ENCODE measurements around the gene KLF14.
"Not testable (repeated sequence)": the region's sequence is repeated elsewhere in the genome, so short reads cannot be mapped to it uniquely, and the experiment has no call there.

Gene KLF14

DNA sequence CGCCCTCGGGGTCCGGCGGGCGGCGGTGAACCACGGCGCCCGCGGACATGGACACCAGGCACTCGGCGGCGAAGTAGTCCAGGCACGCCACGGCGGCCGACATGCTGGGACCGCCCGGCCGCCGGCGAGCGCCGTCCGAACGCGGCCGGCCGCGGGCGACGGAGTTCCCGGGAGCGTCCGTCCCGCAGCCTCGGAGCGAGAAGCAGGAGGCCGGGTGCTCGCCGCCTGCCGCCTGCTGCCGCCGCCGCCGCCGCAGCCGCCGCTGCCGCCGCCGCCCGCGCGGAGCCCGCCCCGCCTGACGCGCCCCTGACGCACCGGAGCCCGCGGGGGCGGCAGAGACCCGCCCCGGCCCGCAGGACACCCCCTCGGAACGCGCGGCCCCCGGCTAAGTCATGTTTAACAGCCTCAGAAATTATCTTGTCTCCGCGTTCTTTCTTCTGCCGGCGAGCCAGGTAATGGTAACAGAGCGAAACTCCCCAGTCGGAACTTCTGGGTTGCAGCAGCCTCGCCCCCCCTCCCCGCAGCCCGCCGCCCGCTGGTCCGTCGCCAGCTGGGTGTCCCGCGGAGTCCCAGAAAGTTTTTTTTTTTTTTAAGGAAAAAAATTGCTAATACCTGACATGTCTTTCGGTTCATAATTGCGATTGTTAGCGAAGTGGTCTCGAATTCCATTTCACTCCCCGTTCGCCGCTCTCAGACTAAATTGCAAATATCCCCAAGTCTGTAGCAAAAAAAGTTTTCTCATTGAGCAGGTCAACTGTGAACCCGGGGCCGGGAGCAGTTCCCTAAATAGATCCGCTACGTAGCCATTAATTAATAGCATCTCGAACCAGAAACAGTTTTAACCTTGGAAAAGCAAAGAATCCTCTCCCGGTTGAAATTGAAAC lies at the start of gene KLF14:
Gene KLF14, minus strand, starts transcription at position 277 of the 884 bp plus-strand sequence. Its CDS starts 174 bp downstream, at position 103.
- no peak for DNase-seq (ENCODE audit: low spot score)

DNA sequence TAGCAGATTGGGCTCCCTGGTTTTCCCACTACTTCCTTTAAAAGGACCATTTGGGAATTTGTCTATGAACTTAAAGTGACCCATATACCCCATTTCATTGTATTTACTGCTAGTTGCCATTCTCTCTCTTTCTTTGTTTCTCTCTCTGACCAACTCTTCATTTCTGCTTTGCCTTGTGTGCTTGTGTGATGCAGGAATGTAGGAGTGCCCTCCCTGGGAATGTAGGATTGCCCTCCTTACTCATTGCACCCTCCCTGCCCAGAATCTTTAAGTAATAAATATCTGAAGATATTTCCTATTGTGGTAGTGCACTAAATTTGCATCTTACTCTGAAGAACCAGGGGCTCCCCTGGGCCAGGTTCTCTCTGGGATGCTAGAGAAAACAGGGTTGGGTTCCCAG lies 47.3 kb upstream of the KLF14 start:
- DNase-seq (ENCODE audit: low spot score): no peak

DNA sequence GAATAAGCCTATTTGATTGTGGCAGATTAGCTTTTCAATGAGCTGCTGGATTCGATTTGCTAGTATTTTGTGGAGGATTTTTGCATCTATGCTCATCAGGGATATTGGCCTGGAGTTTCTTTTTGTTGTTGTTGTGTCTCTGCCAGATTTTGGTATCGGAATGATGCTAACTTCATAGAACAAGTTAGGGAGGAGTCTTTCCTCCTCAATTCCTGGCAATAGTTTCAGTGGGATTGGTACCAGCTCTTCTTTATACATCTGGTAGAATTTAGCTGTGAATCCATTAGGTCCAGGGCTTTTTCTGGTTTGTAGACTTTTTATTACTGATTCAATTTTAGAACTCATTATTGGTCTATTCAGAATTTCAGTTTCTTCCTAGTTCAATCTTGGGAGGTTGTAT lies 43.4 kb upstream of the KLF14 start:
- no peak for DNase-seq (ENCODE audit: low spot score)

DNA sequence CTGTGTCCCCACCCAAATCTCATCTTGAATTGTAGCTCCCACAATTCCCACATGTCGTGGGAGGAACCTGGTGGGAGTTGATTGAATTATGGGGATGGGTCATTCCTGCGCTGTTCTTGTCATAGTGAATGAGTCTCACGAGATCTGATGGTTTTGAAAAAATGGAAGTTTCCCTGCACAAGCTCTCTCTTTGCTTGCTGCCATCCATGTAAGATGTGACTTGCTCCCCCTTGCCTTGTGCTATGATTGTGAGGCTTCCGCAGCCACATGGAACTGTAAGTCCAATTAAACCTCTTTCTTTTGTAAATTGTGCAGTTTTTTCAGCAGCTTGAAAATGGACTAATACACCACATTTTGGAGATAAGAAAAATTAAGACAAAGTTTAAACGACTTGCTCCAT lies 38.4 kb upstream of the KLF14 start:
- DNase-seq (ENCODE audit: low spot score): not testable (repeated sequence)

DNA sequence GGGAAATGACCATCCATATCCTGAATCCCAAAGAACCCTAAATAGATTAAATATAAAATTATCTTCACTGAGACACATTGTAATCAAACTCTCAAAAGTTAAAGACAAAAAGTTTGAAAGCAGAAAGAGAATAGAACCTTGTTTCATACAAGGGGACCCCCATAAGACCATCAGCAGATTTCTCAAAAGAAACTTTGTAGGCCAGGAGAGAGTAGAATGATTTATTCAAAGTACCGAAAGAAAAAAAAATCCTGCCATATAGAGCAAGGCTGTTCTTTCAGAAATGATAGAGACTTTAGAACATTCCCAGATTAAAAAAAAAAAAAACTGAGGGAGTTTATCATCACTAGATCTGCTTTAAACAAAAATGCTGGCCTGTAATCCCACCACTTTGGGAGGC lies 34.8 kb upstream of the KLF14 start:
- no peak for DNase-seq (ENCODE audit: low spot score)

DNA sequence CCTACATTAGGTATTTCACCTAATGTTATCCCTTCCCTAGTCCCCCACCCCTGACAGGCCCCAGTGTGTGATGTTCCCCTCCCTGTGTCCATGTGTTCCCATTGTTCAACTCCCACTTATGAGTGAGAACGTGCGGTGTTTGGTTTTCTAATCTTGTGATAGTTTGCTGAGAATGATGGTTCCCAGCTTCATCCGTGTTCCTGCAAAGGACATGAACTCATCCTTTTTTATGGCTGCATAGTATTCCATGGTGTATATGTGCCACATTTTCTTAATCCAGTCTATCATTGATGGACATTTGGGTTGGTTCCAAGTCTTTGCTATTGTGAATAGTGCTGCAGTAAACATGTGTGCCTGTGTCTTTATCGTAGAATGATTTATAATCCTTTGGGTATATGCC lies 30.6 kb upstream of the KLF14 start:
- not testable (repeated sequence) for DNase-seq (ENCODE audit: low spot score)

DNA sequence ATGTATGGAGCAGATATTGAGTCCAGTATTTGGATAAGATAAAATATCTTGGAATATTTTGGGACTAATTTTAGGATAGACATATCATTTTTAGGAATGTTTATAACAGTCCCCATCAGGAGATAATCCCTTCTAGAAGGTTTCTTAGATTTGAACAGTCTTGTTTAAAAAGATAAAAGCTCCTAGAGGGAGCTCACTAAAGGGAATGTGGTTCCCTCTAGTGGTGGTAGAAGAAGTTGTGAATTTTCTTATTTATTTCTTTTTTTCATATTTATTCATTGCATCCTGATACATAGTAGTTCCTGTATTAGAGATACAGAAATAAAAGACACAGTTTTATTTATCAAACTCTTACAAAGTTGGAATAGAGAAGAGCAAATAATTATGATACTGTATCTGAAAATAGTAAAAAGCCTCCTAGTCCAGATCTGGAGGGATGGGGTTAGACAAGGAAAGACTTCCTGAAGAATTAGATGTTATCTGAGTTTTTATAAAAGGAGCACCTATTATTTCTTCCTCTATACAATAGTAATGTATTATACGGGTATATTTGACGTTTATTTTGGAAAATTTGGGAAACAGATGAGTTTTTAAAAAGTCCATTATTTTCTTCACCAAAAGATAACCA lies 24.5 kb upstream of the KLF14 start:
- DNase-seq (ENCODE audit: low spot score): peak; percentile 26

DNA sequence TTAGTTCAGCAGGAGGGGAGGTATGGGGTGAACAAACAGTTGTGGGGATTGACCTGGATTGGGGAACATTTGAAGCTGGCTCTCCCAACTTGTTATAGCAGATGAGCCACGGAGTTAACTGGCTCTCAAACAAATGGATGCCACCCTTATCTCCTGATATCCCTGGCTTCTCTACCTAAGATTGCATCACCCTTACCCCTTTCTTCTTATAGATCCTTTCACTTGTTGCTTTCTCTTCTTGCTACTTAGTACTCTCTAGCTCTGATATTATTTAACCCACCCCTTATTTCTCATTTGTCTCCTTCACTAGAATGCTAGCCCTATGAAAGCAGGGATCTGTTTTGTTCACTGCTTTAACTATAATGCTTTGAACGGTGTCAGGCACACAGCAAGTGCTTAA lies 22.3 kb upstream of the KLF14 start:
- DNase-seq (ENCODE audit: low spot score): no peak

DNA sequence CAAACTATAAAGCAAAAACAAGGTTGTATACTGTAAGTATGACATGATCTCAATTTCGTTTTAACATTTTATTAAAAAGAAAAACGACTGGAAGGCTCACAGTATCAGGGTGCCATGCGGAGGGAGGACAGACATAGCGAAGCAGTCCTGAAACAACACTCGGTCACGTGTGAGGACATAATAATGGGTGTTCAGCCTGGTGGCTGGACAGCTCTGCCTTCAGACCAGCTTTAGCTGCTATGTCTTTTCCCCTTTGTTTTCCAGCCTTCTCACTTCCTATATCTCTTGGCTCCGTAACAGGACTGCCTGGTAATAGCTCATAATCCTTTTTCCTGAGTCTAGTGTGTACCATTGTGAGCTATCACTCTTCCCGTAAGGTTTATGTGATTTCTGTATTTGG lies 18.4 kb upstream of the KLF14 start:
- DNase-seq (ENCODE audit: low spot score): no peak

DNA sequence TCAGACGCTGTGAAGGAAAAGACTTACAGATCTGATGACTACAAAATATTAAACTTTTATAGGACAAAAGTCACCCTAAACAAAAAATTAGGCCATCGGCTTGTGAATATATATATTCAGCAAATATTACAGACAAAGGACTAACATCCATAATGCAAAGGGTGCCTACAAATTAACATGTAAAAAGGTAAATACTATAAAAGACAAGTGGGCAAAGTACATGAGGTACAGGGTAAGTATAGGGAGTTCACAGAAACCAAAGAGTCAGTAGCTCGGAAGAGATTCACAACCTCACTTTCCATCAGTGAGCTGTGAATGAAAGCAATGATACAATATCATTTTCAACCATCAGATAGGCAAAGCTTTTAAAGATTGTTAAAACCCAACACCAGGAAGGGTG lies 16.7 kb upstream of the KLF14 start:
- no peak for DNase-seq (ENCODE audit: low spot score)

DNA sequence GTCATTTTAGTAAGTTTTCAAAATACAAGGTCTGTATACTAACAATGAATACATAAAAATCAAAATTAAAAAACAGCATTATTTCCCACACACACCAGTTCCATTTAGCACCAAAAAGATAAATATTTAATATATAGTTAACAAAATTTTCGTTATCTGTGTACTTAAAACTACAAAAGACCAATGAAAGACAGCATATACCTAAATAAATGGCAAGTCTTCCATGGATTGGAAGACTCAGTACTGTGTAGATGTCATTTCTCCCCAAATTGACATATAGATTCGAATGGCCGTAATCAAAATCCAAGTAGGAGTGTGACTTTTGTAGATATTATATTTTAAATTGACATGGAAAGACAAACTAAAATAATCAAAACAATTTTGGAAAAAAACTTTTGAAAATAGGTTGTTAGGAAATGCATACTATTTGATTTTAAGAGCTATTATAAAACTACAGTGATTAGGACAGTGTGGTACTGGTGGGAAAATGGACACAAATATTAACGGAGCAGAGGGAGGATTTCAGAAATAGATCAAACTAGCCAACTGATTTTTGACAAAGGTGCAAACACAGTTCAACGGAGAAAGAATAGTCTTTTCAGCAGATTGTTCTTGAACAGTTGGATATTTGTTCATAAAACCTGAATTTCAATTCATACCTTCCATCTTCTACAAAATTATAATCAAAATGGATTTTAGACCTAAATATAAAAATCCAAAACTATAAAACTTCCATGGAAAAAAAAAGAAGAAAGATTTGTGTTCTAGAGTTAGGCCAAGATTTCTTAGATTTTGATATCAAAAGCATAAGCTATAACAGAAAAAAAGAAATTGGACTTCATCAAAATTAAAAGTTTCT lies 14.8 kb upstream of the KLF14 start:
- DNase-seq (ENCODE audit: low spot score): no peak

DNA sequence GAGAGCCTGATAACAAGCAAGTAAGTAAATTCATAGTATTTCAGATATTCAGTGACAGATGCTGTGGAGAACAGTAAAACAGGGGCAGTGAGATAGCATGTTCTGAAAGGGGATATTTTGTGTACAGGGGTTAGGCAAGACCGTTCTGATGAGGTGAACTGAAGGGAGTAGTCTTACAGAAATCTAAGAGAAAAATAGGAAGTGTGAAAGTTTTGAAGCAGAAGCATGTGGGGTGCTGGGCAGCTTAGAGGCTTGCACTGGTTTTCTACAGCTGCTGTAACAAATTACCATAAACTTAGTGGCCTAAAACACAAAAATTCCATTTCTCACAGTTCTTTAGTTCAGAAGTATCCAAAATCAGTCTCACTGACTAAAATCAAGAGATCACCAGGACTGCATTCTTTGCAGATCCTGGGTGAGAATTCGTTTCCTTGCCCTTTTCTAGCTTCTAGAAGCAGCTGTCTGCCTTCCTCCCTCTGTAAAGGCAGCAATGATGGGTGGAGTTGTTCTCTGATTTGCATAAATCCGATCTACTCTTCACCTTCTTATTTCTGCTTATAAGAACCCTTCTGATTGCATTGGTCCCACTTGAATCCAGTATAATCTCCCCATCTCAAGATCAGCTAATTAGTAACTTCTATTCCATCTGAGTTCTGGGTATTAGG lies 7.5 kb upstream of the KLF14 start:
- no peak for DNase-seq (ENCODE audit: low spot score)

DNA sequence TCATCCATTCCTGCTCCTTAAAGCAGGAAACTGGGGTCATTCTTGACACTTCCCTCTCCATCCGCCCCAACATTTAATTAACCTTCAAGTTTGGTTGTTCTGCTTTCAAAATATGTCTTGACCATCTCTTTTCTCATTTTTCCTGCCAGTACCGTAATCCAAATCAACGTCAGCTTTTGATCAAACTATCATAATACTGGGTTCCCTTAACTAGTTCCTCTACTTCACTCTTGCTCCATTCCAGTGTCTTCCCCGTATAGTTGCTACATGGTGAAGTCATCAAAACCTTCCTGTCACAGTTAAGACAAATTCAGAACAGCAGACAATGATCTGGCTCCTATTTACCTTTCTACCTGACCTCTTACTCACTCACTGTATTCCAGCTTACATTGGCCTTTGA lies 6.6 kb upstream of the KLF14 start:
- DNase-seq (ENCODE audit: low spot score): no peak

DNA sequence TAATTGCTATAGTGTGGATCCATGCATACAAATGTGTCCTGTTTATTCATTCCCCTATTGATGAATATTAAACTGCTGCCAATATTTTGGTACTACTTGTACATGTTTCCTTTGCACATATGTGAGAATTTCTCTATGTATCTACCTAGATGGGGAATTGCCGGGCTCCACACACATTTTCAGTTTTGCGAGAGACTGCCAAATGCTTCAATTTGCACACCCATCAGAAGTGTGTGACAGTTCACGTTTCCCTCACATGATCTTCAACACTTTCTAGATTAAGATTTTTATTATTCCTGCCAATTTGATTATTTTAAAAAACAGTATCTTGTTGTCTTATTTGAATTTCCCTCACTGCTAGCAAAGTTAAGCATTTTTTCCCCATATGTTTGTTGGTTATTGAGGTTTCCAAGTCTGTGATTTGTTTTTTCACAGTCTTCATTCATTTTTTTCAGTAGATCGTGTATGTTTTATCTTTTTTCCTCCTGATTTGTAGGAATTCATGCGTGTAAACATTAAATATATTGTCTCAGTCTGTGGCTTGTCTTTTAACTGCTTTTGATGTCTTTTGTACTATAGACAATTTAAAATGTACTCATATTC lies 2.4 kb upstream of the KLF14 start:
- DNase-seq (ENCODE audit: low spot score): no peak

DNA sequence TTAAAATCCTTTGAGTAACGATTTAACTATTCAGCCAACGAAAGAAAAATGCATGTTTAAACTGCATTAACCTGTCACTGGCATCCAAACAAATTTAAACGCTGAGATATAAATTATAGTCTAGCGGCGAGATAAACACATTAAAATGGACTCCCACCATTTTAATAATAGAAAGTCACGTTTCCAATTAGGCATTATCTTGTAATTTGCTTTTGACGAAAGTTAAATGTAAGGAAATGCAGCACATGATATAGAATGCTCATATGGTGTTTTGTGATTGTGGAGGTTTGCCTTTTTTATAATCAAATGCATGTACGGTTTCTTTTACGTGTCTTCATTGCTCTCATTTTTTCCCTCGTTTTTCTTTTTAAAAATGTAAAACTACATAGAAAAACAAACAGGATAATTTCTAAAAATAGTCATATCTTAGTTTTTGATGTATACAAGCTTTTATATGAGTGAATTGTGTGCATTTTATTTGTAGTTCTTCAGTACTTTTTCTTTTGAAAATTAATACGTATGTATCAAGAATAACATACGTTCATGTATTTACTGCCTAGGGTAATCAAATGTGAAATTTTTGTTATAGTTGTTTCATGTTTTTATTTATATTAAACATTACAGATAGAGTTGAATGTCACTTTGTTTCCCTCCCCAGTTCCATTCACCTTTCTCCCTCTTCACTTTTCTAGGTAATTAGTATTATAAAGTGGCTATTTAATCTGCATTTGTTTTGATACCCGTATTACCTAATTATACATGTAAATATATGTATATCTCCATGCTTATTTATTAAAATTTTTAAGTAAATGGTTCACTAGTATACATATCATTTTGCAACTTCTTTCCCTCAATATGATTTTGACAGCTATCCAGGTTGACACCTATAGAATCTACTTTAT lies 1.1 kb upstream of the KLF14 start:
- no peak for DNase-seq (ENCODE audit: low spot score)

DNA sequence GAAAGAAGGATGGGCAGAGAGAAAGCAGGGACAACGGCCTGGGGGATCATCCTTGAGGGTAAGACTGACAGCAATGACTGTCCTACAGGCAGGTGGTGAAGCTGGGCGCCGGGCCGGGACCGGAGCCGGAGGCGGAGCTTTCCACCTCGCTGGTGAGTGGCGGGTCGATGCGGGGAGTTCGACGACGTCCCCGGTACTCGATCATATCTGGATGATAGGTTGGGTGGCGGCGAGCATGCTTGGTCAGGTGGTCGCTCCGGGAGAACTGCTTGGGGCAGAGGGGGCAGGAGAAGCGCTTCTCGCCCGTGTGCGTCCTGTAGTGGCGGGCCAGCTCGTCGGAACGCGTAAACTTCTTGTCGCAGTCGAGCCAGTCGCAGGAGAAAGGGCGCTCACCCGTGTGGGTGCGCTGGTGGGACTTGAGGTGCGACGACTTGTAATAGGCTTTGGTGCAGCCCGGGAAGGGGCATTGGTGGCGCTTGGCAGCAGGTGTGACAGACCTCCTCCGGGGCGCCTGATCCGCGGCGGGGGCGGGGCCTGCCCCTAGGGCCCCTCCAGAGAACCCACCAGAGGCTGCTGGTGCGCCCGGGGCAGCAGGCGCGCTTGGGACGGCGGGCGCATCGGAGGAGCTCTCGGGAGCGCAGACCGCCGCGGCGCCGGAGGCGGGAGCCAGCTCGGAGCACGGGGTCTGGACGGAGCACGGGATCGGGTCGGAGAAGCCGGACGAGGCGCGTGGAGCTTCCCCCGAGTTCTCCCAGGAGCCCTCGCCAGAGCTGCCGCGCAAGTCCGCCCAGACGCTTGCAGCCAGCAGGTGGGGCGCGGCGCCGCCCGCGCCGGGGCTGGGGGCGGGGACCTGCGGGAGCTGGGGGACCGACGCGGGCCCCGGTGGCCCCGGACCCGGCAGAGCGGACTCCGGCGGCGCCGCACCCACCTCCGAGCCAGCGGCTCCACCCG lies 752 bp downstream of the KLF14 start:
- DNase-seq (ENCODE audit: low spot score): no peak

DNA sequence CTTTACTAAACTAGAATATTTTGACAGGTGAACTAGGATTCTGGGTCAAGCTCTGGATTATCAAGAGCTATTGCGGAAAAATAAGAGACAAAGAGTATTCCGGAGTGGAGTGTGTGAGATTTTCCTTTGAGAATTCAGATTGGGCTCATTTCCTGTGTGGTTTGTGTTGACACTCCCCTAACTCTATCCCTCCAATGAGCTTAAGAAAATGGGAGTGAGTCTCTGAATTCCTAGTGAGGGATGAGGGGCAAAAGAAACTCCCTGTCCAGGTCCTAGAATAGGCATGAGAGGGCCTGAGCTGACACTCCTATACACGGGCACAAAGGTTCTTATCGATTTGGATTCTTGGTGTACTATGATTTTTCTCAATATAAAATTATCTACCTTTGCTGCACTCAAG lies 10.2 kb downstream of the KLF14 start:
- no peak for DNase-seq (ENCODE audit: low spot score)

DNA sequence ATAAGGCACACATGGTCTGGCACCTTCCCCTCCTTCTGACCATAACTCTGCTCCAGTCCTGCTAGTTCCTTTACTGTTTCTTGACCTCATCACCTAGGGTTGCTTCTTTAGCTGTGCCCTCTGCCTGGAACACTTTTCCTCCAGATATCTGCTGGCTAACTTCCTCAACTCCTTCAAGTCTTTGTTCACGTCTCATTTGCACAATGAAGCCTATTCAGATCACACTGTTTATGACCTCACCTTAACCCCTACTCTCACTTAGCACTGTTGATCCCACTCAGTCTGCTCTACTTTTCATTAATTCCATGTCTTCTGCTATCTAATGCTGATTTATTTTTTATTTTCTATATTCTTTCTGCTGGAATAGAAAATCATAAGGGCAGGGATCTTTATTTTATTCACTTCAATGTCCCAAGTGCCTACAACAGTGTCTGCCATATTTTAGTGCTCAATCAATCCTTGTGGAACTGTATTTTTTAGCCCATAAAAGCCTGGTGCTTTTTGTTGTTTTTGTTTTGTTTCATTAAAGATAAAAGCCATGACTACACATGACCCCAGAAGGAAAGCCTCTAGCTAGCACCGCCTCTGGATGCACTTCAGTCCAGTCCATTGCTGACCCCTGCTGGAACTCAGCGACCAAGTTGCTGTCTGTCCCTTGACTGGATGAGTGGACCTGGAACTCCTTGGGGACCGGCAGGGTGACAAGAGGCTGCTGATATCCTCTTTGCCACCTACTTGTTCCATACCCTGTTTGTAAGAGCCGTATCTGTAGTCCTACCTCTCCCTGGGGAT lies 12.3 kb downstream of the KLF14 start:
- DNase-seq (ENCODE audit: low spot score): peak; percentile 80

DNA sequence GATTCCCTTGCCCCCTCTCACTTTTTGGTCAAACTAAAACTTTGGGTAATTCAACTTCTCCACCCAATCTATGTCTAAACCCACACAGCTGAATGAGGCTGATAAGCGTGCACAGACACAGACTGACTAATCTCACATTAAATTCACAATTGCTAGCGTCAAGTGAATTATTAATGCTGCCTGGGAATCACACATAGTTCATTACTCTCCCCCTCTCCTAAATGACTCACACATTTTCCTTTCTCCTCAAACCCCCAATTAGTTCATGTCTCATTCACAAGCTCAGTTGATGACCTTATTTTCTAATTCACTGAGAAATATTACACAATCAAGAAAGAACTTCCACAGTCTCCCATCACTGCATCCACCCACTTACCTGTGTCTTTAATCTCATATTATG lies 14.5 kb downstream of the KLF14 start:
- DNase-seq (ENCODE audit: low spot score): no peak
